A673 (cell line): ENCODE results near the gene HMX1.

Experiments used
- CTCF ChIP-seq: fragments of 300-800, 200-600 bp; sonication (generic); conservative IDR thresholded peaks from 2 replicates; pipeline ENCODE4 v1.5.1; 2017; ENCODE audit warnings: low read depth, mild to moderate bottlenecking, antibody characterized with exemption, low read length, moderate library complexity, mixed read lengths
- EZH2 ChIP-seq: fragments of 200-600 bp; sonication (generic); IDR thresholded peaks from 2 replicates; pipeline ENCODE4 v1.6.1; 2017; ENCODE audit warnings: borderline replicate concordance, low read depth, mild to moderate bottlenecking, mixed read lengths, antibody characterized with exemption, low read length; ENCODE audit not compliant: poor library complexity, severe bottlenecking

DNA sequence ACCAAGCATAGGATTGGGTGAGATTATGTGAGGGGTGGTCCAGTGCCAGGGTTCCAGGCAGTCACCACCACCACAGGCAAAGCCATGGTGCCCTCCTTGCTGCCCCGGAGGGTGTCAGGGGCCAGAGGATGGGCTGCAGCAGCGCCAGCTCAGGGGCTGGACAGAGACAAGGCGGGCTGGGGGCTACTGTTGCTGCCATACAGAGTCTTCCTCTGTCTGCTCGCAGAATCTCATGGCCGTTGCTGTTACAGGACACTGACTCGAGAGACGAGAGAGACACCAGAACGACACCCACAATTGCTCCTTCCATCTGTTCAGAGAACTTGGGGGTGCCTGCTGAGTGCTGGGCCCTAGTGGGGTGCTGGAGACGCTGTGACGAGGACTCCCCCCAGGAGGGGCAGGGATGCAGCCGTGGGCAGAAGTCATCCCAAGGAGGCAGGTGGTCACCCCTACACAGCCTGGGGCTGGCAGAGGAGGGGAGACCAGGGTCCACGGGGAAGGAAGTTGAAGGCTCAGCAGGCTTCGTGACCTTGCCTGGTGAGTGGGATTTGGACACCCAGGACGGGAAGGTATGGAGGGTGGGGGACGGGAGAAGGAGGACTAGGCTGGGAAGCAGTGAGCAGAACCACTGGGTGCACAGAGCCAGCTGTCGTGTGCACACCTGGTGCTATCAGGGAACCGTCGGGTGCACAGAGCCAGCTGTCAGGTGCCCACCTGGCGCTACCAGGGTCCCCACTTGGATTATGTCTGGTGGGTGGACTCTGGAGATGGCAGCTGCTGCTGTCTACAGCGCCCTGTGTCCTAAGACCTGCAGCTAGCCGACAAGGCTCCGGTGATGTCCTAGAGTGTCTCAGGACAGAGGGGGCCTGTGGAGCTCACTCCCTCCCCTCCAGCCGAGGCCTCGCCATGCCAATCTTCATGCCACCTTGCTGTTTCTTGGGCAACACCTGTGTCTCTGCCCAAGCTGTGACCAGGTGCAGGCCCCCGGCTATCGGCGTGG is 43.9 kb upstream of the HMX1 start:
- TF ChIP-seq CTCF: no peak
- no peak for TF ChIP-seq EZH2
